Liver (tissue), 9 donors: ENCODE data around the gene SCTR. TPM values are rescaled to one million over a fixed set of nuclear protein-coding genes. Genes with fewer than 3 reads are reported as not detected.

Source experiments
- DNase-seq: peaks from one replicate; pipeline ENCODE4 v3.0.0-alpha.2; 2017; ENCODE audit warnings: low spot score
- H3K27ac ChIP-seq, 2 donors: one replicate each; pipeline ENCODE4 v1.7.0; 2013; ENCODE audit warnings: inconsistent platforms in 2 of 2, low read length in 2 of 2, control low read depth in 1 of 2, low read depth in 1 of 2, mild to moderate bottlenecking in 1 of 2
- H3K27me3 ChIP-seq, 4 donors: one replicate each; pipeline versions ENCODE4 v1.6.1 to v1.7.0; 2013; ENCODE audit warnings: low read length in 3 of 4, inconsistent platforms in 1 of 4, mild to moderate bottlenecking in 1 of 4, moderate library complexity in 1 of 4; ENCODE audit not compliant: control insufficient read depth in 4 of 4, insufficient read depth in 4 of 4
- H3K36me3 ChIP-seq, 4 donors: one replicate each; pipeline versions ENCODE4 v1.6.1 to v1.7.0; 2013; ENCODE audit warnings: low read length in 3 of 4, mild to moderate bottlenecking in 3 of 4, low read depth in 1 of 4, moderate library complexity in 1 of 4; ENCODE audit not compliant: control insufficient read depth in 4 of 4, insufficient read depth in 3 of 4
- H3K4me1 ChIP-seq, 4 donors: one replicate each; pipeline versions ENCODE4 v1.6.1 to v1.7.0; 2013; ENCODE audit warnings: low read length in 3 of 4, mild to moderate bottlenecking in 3 of 4, moderate library complexity in 1 of 4; ENCODE audit not compliant: control insufficient read depth in 4 of 4, insufficient read depth in 4 of 4
- H3K4me3 ChIP-seq, 3 donors: one replicate each; pipeline versions ENCODE4 v1.6.1 to v1.7.0; 2013; ENCODE audit warnings: low read length in 3 of 3, control low read depth in 1 of 3, low read depth in 1 of 3, mild to moderate bottlenecking in 1 of 3
- H3K9ac ChIP-seq, 2 donors: one replicate each; pipeline ENCODE4 v1.7.0; 2013; ENCODE audit warnings: low read length in 2 of 2, mild to moderate bottlenecking in 2 of 2, moderate library complexity in 2 of 2, control low read depth in 1 of 2, low read depth in 1 of 2
- H3K9me3 ChIP-seq, 4 donors: one replicate each; pipeline versions ENCODE4 v1.6.1 to v1.7.0; 2013; ENCODE audit warnings: low read length in 3 of 4; ENCODE audit not compliant: control insufficient read depth in 4 of 4
- EGR1 ChIP-seq, 2 donors: IDR thresholded peaks; 2 replicates each; pipeline ENCODE4 v1.6.1; 2016 to 2018; ENCODE audit warnings: antibody characterized with exemption in 2 of 2, low read depth in 2 of 2
- FOXA1 ChIP-seq: IDR thresholded peaks from 2 replicates; pipeline ENCODE4 v1.6.1; 2016; ENCODE audit warnings: antibody characterized with exemption
- GABPA ChIP-seq, 2 donors: IDR thresholded peaks in 1 of 2; conservative IDR thresholded peaks in 1 of 2; 2 replicates each; pipeline ENCODE4 v1.6.1; 2016; ENCODE audit warnings: antibody characterized with exemption in 2 of 2, mild to moderate bottlenecking in 1 of 2, moderate library complexity in 1 of 2
- HNF4A ChIP-seq, 2 donors: conservative IDR thresholded peaks; 2 replicates each; pipeline ENCODE4 v1.6.1; 2016; ENCODE audit warnings: antibody characterized with exemption in 2 of 2, mild to moderate bottlenecking in 2 of 2
- HNF4G ChIP-seq: IDR thresholded peaks from 2 replicates; pipeline ENCODE4 v1.6.1; 2016; ENCODE audit warnings: antibody characterized with exemption
- NR2F2 ChIP-seq: IDR thresholded peaks from 2 replicates; pipeline ENCODE4 v1.6.1; 2016; ENCODE audit warnings: antibody characterized with exemption
- RAD21 ChIP-seq, 2 donors: IDR thresholded peaks; 2 replicates each; pipeline ENCODE4 v1.6.1; 2016; ENCODE audit warnings: antibody characterized with exemption in 2 of 2, mild to moderate bottlenecking in 2 of 2
- RXRA ChIP-seq, 2 donors: IDR thresholded peaks; 2 replicates each; pipeline ENCODE4 v1.6.1; 2017 to 2018; ENCODE audit warnings: antibody characterized with exemption in 2 of 2, mild to moderate bottlenecking in 1 of 2
- SP1 ChIP-seq: IDR thresholded peaks from 2 replicates; pipeline ENCODE4 v1.6.1; 2018; ENCODE audit warnings: antibody characterized with exemption, mild to moderate bottlenecking
- YY1 ChIP-seq: IDR thresholded peaks from 2 replicates; pipeline ENCODE4 v1.6.1; 2016; ENCODE audit warnings: antibody characterized with exemption, mild to moderate bottlenecking
- WGBS: extraction: QIAGEN DNeasy Blood & Tissue Kit; methylation state at CpG from one replicate; pipeline ENCODE4 v1.1.7; 2013; 5-methylcytosine and 5-hydroxymethylcytosine counted together
- polyA plus RNA-seq, 2 donors: library from polyadenylated mRNA; stranded (reverse) in 1 of 2; unstranded in 1 of 2; fragments of 200-250 nt in 1 of 2; fragments of >200 nt in 1 of 2; fragmentation: Nextera tagmentation in 1 of 2; extraction: Ambion mirVana in 1 of 2; gene quantifications; one replicate each; pipeline versions ENCODE4 v1.2.1 to v1.2.3, GENCODE V29; 2013 to 2015
- total RNA-seq, 2 donors: library from RNA; depleted of rRNA; stranded (reverse); fragments of >200 nt; gene quantifications; one replicate each; pipeline ENCODE4 v1.2.3, GENCODE V29; 2014
- TF ChIP-seq, protein P1 (sequence below): fragments of 150-350 bp; IDR thresholded peaks from 2 replicates; pipeline ENCODE4 v1.5.1; 2017; ENCODE audit warnings: improper control_type of control experiment, low read depth, low read length; ENCODE audit not compliant: missing input control
- TF ChIP-seq, protein P2 (sequence below): IDR thresholded peaks from 2 replicates; pipeline ENCODE4 v1.6.1; 2016; ENCODE audit warnings: antibody characterized with exemption
- TF ChIP-seq, protein P3 (sequence below): IDR thresholded peaks from 2 replicates; pipeline ENCODE4 v1.6.1; 2016; ENCODE audit warnings: antibody characterized with exemption, mild to moderate bottlenecking
- TF ChIP-seq, protein P4 (sequence below): IDR thresholded peaks from 2 replicates; pipeline ENCODE4 v1.6.1; 2016; ENCODE audit warnings: antibody characterized with exemption
- TF ChIP-seq, protein P5 (sequence below): IDR thresholded peaks from 2 replicates; pipeline ENCODE4 v1.6.1; 2016; ENCODE audit warnings: antibody characterized with exemption
- donor health status: healthy.
- donor health status: healthy.
- donor health status: healthy.
- donor health status: healthy.
- donor health status: healthy.

Gene SCTR
- total and polyA plus RNA-seq, 4 donors, result 0.17 to 0.47 (median 0.29) TPM

DNA sequence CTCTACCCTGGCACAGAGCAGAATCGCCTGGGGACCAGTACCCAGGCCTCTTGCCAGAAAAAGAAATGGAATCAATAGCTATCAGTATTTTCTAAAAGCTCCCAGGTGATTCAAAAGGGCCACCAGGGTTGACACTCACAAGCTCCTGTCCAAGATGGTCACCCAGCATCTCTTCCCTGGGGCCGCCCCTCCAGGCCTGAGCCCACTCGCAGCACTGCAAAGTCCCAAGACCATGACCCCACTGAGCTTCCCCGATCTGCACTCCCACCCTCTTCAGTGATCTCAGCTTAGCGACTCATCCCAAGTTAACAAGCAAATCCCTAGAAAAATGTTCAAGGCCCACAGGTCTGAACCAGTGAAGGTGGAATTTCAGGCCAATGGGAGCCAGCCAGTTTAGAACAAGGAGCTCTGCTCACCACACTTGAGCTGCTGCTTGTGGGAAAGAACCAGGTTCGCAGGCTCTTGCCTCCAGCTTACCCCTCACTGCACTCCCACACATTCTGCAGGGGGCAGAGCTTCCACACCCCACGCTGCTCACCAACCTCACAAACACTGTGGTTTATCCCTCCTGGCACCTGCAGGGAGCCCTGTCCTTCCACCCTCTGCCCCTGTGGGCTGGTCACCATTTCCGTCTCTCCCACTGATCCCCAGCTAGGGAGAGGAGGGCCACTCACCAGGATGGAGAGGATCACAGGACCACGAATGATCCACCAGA, 72.8 kb downstream of the SCTR start:
- WGBS, result 87% methylated on average over 9 of the region's 9 CpGs
- no peak for TF ChIP-seq EGR1 (IDR thresholded peaks at IDR 0.05; ENCODE audit: low read depth in 2 of 2)
- TF ChIP-seq SP1, result no peak
- TF ChIP-seq RXRA (IDR thresholded peaks at IDR 0.05), result no peak
- no peak for DNase-seq

DNA sequence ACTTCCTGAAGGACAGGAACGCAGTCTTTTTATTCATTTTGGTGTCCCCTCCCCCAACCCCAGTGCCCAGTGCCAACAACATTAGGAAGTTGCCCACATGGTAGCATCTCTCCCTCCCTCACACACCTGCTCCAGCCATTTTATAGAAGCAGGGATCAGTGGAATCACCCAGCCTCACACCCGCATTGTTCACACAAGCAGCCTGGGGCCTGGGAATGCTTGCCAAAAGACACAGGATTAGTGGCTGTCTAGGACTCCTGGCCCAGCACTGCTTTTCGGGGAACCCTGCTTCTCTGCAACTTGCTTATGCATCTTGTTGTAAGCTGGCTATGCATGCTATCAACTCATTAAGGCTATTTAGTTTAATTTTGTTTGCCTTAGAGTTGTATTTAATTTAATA, 74.8 kb downstream of the SCTR start:
- Histone ChIP-seq H3K4me1 (no peaks in the 10 kb centered on the region), H3K9me3 (no peaks in the 10 kb centered on the region), H3K4me3 (no peak overlapping the region), H3K36me3 (no peaks in the 10 kb centered on the region), H3K27ac (no peak overlapping the region), H3K9ac (no peak overlapping the region), H3K27me3 (no peaks in the 10 kb centered on the region)
- WGBS, result 70% methylated on average over 3 of the region's 3 CpGs
- no peak for DNase-seq
- TF ChIP-seq, protein P1, sequence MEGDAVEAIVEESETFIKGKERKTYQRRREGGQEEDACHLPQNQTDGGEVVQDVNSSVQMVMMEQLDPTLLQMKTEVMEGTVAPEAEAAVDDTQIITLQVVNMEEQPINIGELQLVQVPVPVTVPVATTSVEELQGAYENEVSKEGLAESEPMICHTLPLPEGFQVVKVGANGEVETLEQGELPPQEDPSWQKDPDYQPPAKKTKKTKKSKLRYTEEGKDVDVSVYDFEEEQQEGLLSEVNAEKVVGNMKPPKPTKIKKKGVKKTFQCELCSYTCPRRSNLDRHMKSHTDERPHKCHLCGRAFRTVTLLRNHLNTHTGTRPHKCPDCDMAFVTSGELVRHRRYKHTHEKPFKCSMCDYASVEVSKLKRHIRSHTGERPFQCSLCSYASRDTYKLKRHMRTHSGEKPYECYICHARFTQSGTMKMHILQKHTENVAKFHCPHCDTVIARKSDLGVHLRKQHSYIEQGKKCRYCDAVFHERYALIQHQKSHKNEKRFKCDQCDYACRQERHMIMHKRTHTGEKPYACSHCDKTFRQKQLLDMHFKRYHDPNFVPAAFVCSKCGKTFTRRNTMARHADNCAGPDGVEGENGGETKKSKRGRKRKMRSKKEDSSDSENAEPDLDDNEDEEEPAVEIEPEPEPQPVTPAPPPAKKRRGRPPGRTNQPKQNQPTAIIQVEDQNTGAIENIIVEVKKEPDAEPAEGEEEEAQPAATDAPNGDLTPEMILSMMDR, result no peak
- TF ChIP-seq GABPA (IDR thresholded peaks at IDR 0.05 in 1 of 2, conservative IDR thresholded peaks at IDR 0.05 in 1 of 2), result no peak
- TF ChIP-seq YY1, result no peak
- TF ChIP-seq RAD21 (IDR thresholded peaks at IDR 0.05), result no peak
- no peak for TF ChIP-seq NR2F2

More for the DNA sequence above, 72.8 kb downstream of the SCTR start:
- no peaks in the 10 kb centered on the region for H3K4me1 ChIP-seq
- H3K27ac ChIP-seq, result no peak overlapping the region
- no peaks in the 10 kb centered on the region for H3K36me3 ChIP-seq
- no peaks in the 10 kb centered on the region for H3K27me3 ChIP-seq
- no peak overlapping the region for H3K4me3 ChIP-seq
- H3K9ac ChIP-seq, result no peak overlapping the region
- H3K9me3 ChIP-seq, result no peaks in the 10 kb centered on the region

DNA sequence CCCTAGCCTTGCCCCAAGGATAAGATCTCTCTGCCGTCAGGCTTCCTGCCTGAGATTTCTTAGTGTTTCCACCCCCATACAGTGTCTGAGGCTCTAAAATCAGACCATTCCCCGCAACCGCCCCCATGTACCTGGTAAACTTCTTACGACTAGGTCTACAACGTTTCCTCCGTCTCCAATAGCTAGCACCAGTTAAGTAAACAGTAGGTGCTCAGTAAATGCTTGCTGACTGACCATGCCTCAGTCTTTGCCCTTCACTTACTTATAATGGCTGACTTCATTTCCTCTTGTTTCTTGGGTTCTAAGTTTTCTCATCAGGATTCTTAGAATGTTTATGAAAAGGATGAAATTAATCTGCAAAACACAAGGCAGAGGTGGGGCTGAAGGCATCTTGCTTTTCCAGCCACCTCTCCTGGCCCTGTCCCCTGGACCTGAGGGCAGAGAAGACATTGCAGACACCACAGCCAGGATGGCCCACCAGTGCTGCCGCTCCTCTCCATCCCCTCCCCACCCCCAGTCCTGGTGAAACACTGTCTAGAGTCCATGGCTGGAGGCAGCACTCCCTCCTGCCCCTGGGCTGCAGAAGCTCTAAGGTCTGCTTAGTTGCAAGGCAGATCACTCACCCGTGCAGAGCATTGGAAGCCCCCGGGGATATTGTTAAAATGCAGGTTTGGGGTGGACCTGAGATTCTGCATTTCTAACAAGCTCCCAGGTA, 75.7 kb downstream of the SCTR start:
- no peaks in the 10 kb centered on the region for H3K27me3 ChIP-seq
- no peak overlapping the region for H3K4me3 ChIP-seq
- no peaks in the 10 kb centered on the region for H3K9me3 ChIP-seq
- H3K4me1 ChIP-seq, result no peaks in the 10 kb centered on the region
- no peak overlapping the region for H3K27ac ChIP-seq
- TF ChIP-seq, protein P2, sequence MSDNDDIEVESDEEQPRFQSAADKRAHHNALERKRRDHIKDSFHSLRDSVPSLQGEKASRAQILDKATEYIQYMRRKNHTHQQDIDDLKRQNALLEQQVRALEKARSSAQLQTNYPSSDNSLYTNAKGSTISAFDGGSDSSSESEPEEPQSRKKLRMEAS, result no peak
- TF ChIP-seq, protein P3, sequence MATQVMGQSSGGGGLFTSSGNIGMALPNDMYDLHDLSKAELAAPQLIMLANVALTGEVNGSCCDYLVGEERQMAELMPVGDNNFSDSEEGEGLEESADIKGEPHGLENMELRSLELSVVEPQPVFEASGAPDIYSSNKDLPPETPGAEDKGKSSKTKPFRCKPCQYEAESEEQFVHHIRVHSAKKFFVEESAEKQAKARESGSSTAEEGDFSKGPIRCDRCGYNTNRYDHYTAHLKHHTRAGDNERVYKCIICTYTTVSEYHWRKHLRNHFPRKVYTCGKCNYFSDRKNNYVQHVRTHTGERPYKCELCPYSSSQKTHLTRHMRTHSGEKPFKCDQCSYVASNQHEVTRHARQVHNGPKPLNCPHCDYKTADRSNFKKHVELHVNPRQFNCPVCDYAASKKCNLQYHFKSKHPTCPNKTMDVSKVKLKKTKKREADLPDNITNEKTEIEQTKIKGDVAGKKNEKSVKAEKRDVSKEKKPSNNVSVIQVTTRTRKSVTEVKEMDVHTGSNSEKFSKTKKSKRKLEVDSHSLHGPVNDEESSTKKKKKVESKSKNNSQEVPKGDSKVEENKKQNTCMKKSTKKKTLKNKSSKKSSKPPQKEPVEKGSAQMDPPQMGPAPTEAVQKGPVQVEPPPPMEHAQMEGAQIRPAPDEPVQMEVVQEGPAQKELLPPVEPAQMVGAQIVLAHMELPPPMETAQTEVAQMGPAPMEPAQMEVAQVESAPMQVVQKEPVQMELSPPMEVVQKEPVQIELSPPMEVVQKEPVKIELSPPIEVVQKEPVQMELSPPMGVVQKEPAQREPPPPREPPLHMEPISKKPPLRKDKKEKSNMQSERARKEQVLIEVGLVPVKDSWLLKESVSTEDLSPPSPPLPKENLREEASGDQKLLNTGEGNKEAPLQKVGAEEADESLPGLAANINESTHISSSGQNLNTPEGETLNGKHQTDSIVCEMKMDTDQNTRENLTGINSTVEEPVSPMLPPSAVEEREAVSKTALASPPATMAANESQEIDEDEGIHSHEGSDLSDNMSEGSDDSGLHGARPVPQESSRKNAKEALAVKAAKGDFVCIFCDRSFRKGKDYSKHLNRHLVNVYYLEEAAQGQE, result no peak
- TF ChIP-seq HNF4G (no peak), SP1 (no peak), GABPA (IDR thresholded peaks at IDR 0.05 in 1 of 2, conservative IDR thresholded peaks at IDR 0.05 in 1 of 2) (no peak), FOXA1 (no peak), YY1 (no peak), RXRA (IDR thresholded peaks at IDR 0.05) (no peak), RAD21 (IDR thresholded peaks at IDR 0.05) (no peak), HNF4A (conservative IDR thresholded peaks at IDR 0.05) (no peak)
- TF ChIP-seq, protein P1, result no peak
- TF ChIP-seq, protein P4, sequence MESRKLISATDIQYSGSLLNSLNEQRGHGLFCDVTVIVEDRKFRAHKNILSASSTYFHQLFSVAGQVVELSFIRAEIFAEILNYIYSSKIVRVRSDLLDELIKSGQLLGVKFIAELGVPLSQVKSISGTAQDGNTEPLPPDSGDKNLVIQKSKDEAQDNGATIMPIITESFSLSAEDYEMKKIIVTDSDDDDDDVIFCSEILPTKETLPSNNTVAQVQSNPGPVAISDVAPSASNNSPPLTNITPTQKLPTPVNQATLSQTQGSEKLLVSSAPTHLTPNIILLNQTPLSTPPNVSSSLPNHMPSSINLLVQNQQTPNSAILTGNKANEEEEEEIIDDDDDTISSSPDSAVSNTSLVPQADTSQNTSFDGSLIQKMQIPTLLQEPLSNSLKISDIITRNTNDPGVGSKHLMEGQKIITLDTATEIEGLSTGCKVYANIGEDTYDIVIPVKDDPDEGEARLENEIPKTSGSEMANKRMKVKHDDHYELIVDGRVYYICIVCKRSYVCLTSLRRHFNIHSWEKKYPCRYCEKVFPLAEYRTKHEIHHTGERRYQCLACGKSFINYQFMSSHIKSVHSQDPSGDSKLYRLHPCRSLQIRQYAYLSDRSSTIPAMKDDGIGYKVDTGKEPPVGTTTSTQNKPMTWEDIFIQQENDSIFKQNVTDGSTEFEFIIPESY, result no peak
- TF ChIP-seq, protein P5, sequence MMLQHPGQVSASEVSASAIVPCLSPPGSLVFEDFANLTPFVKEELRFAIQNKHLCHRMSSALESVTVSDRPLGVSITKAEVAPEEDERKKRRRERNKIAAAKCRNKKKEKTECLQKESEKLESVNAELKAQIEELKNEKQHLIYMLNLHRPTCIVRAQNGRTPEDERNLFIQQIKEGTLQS, result no peak
- H3K9ac ChIP-seq, result no peak overlapping the region
- H3K36me3 ChIP-seq, result no peaks in the 10 kb centered on the region
- 79% methylated on average over 9 of the region's 9 CpGs for WGBS
- DNase-seq, result no peak
